H9 (cell line): ENCODE results near the gene OS9. TPM values are rescaled to one million over a fixed set of nuclear protein-coding genes. Genes with fewer than 3 reads are reported as not detected.

Experiments used
- DNase-seq: peaks from one replicate; pipeline ENCODE4 v3.0.0-alpha.2; 2017
- H2AFZ ChIP-seq: one replicate; pipeline ENCODE4 v1.6.1; 2013; ENCODE audit warnings: mild to moderate bottlenecking, low read length, control low read depth, moderate library complexity
- H2AK5ac ChIP-seq: 2 replicates; pipeline ENCODE4 v1.6.1; 2013; ENCODE audit warnings: low read length, control low read depth, mixed read lengths; ENCODE audit not compliant: insufficient read length
- H2BK120ac ChIP-seq: one replicate; pipeline ENCODE4 v1.6.1; 2013; ENCODE audit warnings: low read depth, mild to moderate bottlenecking, low read length, control low read depth, inconsistent platforms; ENCODE audit not compliant: poor library complexity, severe bottlenecking
- H2BK12ac ChIP-seq: 2 replicates; pipeline ENCODE4 v1.6.1; 2013; ENCODE audit warnings: low read length, control low read depth, mixed read lengths, low read depth; ENCODE audit not compliant: insufficient read length
- H2BK15ac ChIP-seq: 2 replicates; pipeline ENCODE4 v1.6.1; 2013; ENCODE audit warnings: low read depth, low read length, control low read depth
- H2BK20ac ChIP-seq: one replicate; pipeline ENCODE4 v1.6.1; 2013; ENCODE audit warnings: low read depth, mild to moderate bottlenecking, low read length, control low read depth, inconsistent platforms; ENCODE audit not compliant: poor library complexity, severe bottlenecking
- H2BK5ac ChIP-seq: 2 replicates; pipeline ENCODE4 v1.6.1; 2013; ENCODE audit warnings: low read length, control low read depth, mixed read lengths; ENCODE audit not compliant: insufficient read length
- H3K14ac ChIP-seq: 2 replicates; pipeline ENCODE4 v1.6.1; 2013; ENCODE audit warnings: low read length, control low read depth; ENCODE audit not compliant: insufficient read depth
- H3K18ac ChIP-seq: 2 replicates; pipeline ENCODE4 v1.6.1; 2013; ENCODE audit warnings: low read depth, mild to moderate bottlenecking, mixed read lengths, low read length, control low read depth; ENCODE audit not compliant: insufficient read length
- H3K23ac ChIP-seq: 2 replicates; pipeline ENCODE4 v1.6.1; 2013; ENCODE audit warnings: low read length, control low read depth, mixed read lengths, low read depth; ENCODE audit not compliant: insufficient read length
- H3K23me2 ChIP-seq: 2 replicates; pipeline ENCODE4 v1.6.1; 2013; ENCODE audit warnings: low read depth, mild to moderate bottlenecking, mixed read lengths, low read length, control low read depth; ENCODE audit not compliant: insufficient read length, poor library complexity, severe bottlenecking
- H3K27ac ChIP-seq: 2 replicates; pipeline ENCODE4 v1.5.1; 2013; ENCODE audit warnings: low read length, control low read depth, mixed read lengths, low read depth; ENCODE audit not compliant: insufficient read length
- H3K27me3 ChIP-seq: 2 replicates; pipeline ENCODE4 v1.6.1; 2013; ENCODE audit warnings: low read length, control low read depth, inconsistent platforms; ENCODE audit not compliant: insufficient read depth
- H3K4ac ChIP-seq: 2 replicates; pipeline ENCODE4 v1.6.1; 2013; ENCODE audit warnings: low read depth, mild to moderate bottlenecking, control low read depth, inconsistent platforms, low read length, moderate library complexity
- H3K4me1 ChIP-seq: 2 replicates; pipeline ENCODE4 v1.6.1; 2013; ENCODE audit warnings: low read length, control low read depth, inconsistent platforms; ENCODE audit not compliant: insufficient read depth
- H3K4me2 ChIP-seq: 2 replicates; pipeline ENCODE4 v1.6.1; 2013; ENCODE audit warnings: low read length, control low read depth, mixed read lengths; ENCODE audit not compliant: insufficient read length, insufficient read depth
- H3K56ac ChIP-seq: 2 replicates; pipeline ENCODE4 v1.6.1; 2013; ENCODE audit warnings: low read depth, mild to moderate bottlenecking, mixed read lengths, low read length, control low read depth; ENCODE audit not compliant: insufficient read length
- H3K79me1 ChIP-seq: 2 replicates; pipeline ENCODE4 v1.6.1; 2013; ENCODE audit warnings: low read depth, mild to moderate bottlenecking, moderate library complexity, low read length, control low read depth, inconsistent platforms; ENCODE audit not compliant: insufficient read depth, poor library complexity, severe bottlenecking
- H3K79me2 ChIP-seq: 2 replicates; pipeline ENCODE4 v1.6.1; 2013; ENCODE audit warnings: low read length, control low read depth, inconsistent platforms; ENCODE audit not compliant: insufficient read depth
- H3K9ac ChIP-seq: 2 replicates; pipeline ENCODE4 v1.6.1; 2013; ENCODE audit warnings: low read length, control low read depth, mixed read lengths; ENCODE audit not compliant: insufficient read length; ENCODE audit errors: extremely low read depth
- H3K9me3 ChIP-seq: one replicate; pipeline ENCODE4 v1.6.1; 2013; ENCODE audit warnings: low read depth, low read length, inconsistent platforms; ENCODE audit not compliant: control insufficient read depth
- H3T11ph ChIP-seq: one replicate; pipeline ENCODE4 v1.6.1; 2013; ENCODE audit warnings: mild to moderate bottlenecking, low read length, control low read depth, inconsistent platforms
- H4K20me1 ChIP-seq: one replicate; pipeline ENCODE4 v1.6.1; 2013; ENCODE audit not compliant: control insufficient read depth, insufficient read length, insufficient read depth
- H4K5ac ChIP-seq: 2 replicates; pipeline ENCODE4 v1.6.1; 2013; ENCODE audit warnings: low read depth, mild to moderate bottlenecking, mixed read lengths, low read length, control low read depth; ENCODE audit not compliant: insufficient read length
- H4K8ac ChIP-seq: replicated peaks from 2 replicates; pipeline ENCODE4 v1.6.1; 2013; ENCODE audit warnings: low read length, control low read depth, mixed read lengths, low read depth; ENCODE audit not compliant: insufficient read length
- H4K91ac ChIP-seq: 2 replicates; pipeline ENCODE4 v1.6.1; 2013; ENCODE audit warnings: low read depth, mild to moderate bottlenecking, moderate library complexity, mixed read lengths, low read length, control low read depth; ENCODE audit not compliant: insufficient read length
- H3K27ac Mint-ChIP-seq, 3 experiments: 2 replicates in 2 of 3; 3 replicates in 1 of 3; pipeline ENCODE4 v1.8.0; 2020 to 2021; ENCODE audit warnings: mixed read lengths in 3 of 3, mild to moderate bottlenecking in 1 of 3, moderate library complexity in 1 of 3
- H3K27me3 Mint-ChIP-seq: 2 replicates; pipeline ENCODE4 v1.8.0; 2021; ENCODE audit warnings: low read depth, mild to moderate bottlenecking, moderate library complexity, mixed read lengths
- H3K36me3 Mint-ChIP-seq, 3 experiments: 2 replicates in 2 of 3; 3 replicates in 1 of 3; pipeline ENCODE4 v1.8.0; 2020 to 2021; ENCODE audit warnings: low read depth in 3 of 3, mixed read lengths in 3 of 3; ENCODE audit not compliant: insufficient read depth in 1 of 3
- H3K4me1 Mint-ChIP-seq, 2 experiments: 2 replicates each; pipeline ENCODE4 v1.8.0; 2020; ENCODE audit warnings: mixed read lengths in 2 of 2
- H3K4me3 Mint-ChIP-seq, 2 experiments: 2 replicates in 1 of 2; 3 replicates in 1 of 2; pipeline ENCODE4 v1.8.0; 2020 to 2021; ENCODE audit warnings: mild to moderate bottlenecking in 2 of 2, mixed read lengths in 2 of 2, moderate library complexity in 1 of 2
- H3K9me3 Mint-ChIP-seq, 2 experiments: 2 replicates in 1 of 2; 3 replicates in 1 of 2; pipeline ENCODE4 v1.8.0; 2020; ENCODE audit warnings: mild to moderate bottlenecking in 2 of 2, mixed read lengths in 2 of 2, moderate library complexity in 1 of 2
- WGBS: extraction: QIAGEN DNeasy Blood & Tissue Kit; methylation state at CpG from one replicate; pipeline ENCODE4 v1.1.7; 2013; ENCODE audit warnings: missing lambda C conversion rate, low lambda C conversion rate, mixed read lengths; ENCODE audit not compliant: insufficient read length; ENCODE audit errors: extremely low coverage; 5-methylcytosine and 5-hydroxymethylcytosine counted together
- total RNA-seq: library from RNA; stranded (reverse); gene quantifications from 2 replicates; pipeline ENCODE4 v1.2.1, GENCODE V29; 2021
- TF ChIP-seq, protein P1 (sequence below): fragments of 200-600 bp; sonication (generic); conservative IDR thresholded peaks from 3 replicates; pipeline ENCODE4 v1.8.0; 2021; ENCODE audit warnings: antibody characterized with exemption, mild to moderate bottlenecking

Gene OS9
- total RNA-seq, 1 experiment from 2014 or later = 112 TPM

DNA sequence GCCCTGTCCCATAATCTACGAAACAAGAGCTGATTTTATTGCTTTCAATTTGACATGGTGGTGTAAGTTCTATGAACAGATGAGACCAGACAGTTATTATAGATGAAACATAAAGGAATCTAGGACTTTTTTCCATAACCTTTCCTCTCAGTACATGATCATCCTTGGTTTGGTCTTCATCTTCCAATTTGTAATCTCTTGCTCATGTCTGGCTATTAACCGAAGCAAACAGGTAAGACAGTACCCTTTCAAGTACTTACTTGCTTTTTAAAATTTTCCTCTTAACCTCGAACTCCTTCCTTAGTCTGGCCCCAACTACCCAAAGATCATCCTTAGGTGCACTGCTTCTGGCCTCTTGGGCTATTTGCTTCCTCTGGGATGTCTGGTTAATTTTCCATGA, 52.1 kb downstream of the OS9 start:
- no peak overlapping the region for H2BK20ac ChIP-seq
- no peaks in the 10 kb centered on the region for H3K79me1 ChIP-seq
- peak overlapping the region; percentile 70 for H3K4me2 ChIP-seq
- peaks cover 5% of the 10 kb centered on the region; the same call in 1 of the 2 replicates for H3K4me1 ChIP-seq
- Mint-ChIP-seq H3K36me3 (peaks cover 25 to 53% (median 50%) of the 10 kb centered on the region in 3 experiments; a peak in 6 of 7 replicates), H3K4me3 (peak overlapping the region; percentile 86 to 92), H3K27ac (peak overlapping the region in 2 of 3 experiments; percentile 99; a peak in 2 of 7 replicates), H3K4me1 (peaks cover 14 to 17% of the 10 kb centered on the region in 2 experiments), H3K27me3 (peaks cover 24% of the 10 kb centered on the region), H3K9me3 (no peaks in the 10 kb centered on the region)
- no peak overlapping the region for H2BK15ac ChIP-seq
- H3K27ac ChIP-seq = no peak overlapping the region
- H3K23ac ChIP-seq = no peak overlapping the region
- H4K91ac ChIP-seq = no peak overlapping the region
- no peak overlapping the region for H2BK5ac ChIP-seq
- no peak overlapping the region for H3K4ac ChIP-seq
- no peak overlapping the region for H2AK5ac ChIP-seq
- no peak overlapping the region for H4K8ac ChIP-seq
- no peak overlapping the region for H3K56ac ChIP-seq
- H3T11ph ChIP-seq = no peak overlapping the region
- H4K20me1 ChIP-seq = no peaks in the 10 kb centered on the region
- H3K27me3 ChIP-seq = peaks cover 4% of the 10 kb centered on the region
- no peak overlapping the region for H2BK120ac ChIP-seq
- TF ChIP-seq, protein P1, sequence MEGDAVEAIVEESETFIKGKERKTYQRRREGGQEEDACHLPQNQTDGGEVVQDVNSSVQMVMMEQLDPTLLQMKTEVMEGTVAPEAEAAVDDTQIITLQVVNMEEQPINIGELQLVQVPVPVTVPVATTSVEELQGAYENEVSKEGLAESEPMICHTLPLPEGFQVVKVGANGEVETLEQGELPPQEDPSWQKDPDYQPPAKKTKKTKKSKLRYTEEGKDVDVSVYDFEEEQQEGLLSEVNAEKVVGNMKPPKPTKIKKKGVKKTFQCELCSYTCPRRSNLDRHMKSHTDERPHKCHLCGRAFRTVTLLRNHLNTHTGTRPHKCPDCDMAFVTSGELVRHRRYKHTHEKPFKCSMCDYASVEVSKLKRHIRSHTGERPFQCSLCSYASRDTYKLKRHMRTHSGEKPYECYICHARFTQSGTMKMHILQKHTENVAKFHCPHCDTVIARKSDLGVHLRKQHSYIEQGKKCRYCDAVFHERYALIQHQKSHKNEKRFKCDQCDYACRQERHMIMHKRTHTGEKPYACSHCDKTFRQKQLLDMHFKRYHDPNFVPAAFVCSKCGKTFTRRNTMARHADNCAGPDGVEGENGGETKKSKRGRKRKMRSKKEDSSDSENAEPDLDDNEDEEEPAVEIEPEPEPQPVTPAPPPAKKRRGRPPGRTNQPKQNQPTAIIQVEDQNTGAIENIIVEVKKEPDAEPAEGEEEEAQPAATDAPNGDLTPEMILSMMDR = no peak
- H3K18ac ChIP-seq = no peak overlapping the region
- DNase-seq = no peak
- H3K79me2 ChIP-seq = peaks cover 5% of the 10 kb centered on the region; the same call in 1 of the 2 replicates
- no peak overlapping the region for H2AFZ ChIP-seq
- no CpG with 5 or more reads among the region's 3 CpGs for WGBS
- no peaks in the 10 kb centered on the region for H3K9me3 ChIP-seq
- H3K23me2 ChIP-seq = peaks cover 6% of the 10 kb centered on the region
- H2BK12ac ChIP-seq = no peak overlapping the region
- H3K9ac ChIP-seq = no peak overlapping the region
- H4K5ac ChIP-seq = no peak overlapping the region
- H3K14ac ChIP-seq = no peak overlapping the region
